Measurements from ENCODE around the gene ZNF132.
A peak's percentile ranks its signal among the peaks of the same experiment; 100 is the strongest.

Gene ZNF132

GRCh38 chr19:58392945-58393724, 46.8 kb downstream of the ZNF132 start:
- peaks cover 64 to 76% of the 10 kb centered on the region in 2 experiments for H3K36me3 ChIP-seq (ENCODE audit: control insufficient read depth in 2 of 2, insufficient read depth in 1 of 2, low read length in 2 of 2)
- H3K4me1 ChIP-seq (ENCODE audit: control insufficient read depth, insufficient read depth, low read length), result peaks cover 3% of the 10 kb centered on the region; the same call in 1 of the 2 replicates
- ChIA-PET POLR2A (interaction anchor here (1.9 kb wide), 2 partner anchors 15 to 31 kb away, joined by 4 to 9 read pairs; partner anchors contain the start of genes ZNF497 and ZNF584), CTCF (interaction anchor here (1.2 kb wide), 1 partner anchor 126 kb away, joined by 4 read pairs; the partner anchor contains the start of gene ZBTB45)
- H3K27ac ChIP-seq (ENCODE audit: extremely low read depth, low read depth, low read length), result no peak overlapping the region
- H3K4me3 ChIP-seq (ENCODE audit: low read depth, low read length), result no peak overlapping the region
- no peaks in the 10 kb centered on the region for H3K9me3 ChIP-seq (ENCODE audit: control insufficient read depth, insufficient read depth, low read depth, low read length)
- TF ChIP-seq ZNF621 (tag by site-specific recombination; IDR thresholded peaks at IDR 0.05), result no peak
- TF ChIP-seq ZFP69B (tag by site-specific recombination; IDR thresholded peaks at IDR 0.05), result no peak
- no peak for TF ChIP-seq ZNF24 (tag by site-specific recombination; IDR thresholded peaks at IDR 0.05)
- no peak for TF ChIP-seq ZNF623 (tag by site-specific recombination; IDR thresholded peaks at IDR 0.05)
- no peak for TF ChIP-seq ZNF624 (tag by site-specific recombination; IDR thresholded peaks at IDR 0.05)
- TF ChIP-seq ZNF112 (tag by site-specific recombination; IDR thresholded peaks at IDR 0.05), result no peak
- no peak for TF ChIP-seq ZNF335 (tag by site-specific recombination; conservative IDR thresholded peaks at IDR 0.05)
- TF ChIP-seq MYNN (tag by site-specific recombination; IDR thresholded peaks at IDR 0.05; ENCODE audit: borderline replicate concordance), result no peak
- TF ChIP-seq ZNF555 (tag by site-specific recombination; conservative IDR thresholded peaks at IDR 0.05), result no peak
- TF ChIP-seq ZNF544 (tag by site-specific recombination; IDR thresholded peaks at IDR 0.05), result no peak

- Histone ChIP-seq H3K36me3 (ENCODE audit: control insufficient read depth in 2 of 2, insufficient read depth in 1 of 2, low read length in 2 of 2) (peaks cover 50 to 54% of the 10 kb centered on the region in 2 experiments), H3K4me1 (ENCODE audit: control insufficient read depth, insufficient read depth, low read length) (peaks cover 16% of the 10 kb centered on the region), H3K27ac (ENCODE audit: extremely low read depth, low read depth, low read length) (peak overlapping the region; percentile 68; the same call in 1 of the 2 replicates), H3K4me3 (ENCODE audit: low read depth, low read length) (peak overlapping the region; percentile 77), H3K9me3 (ENCODE audit: control insufficient read depth, insufficient read depth, low read depth, low read length) (no peaks in the 10 kb centered on the region)
- POLR2A ChIA-PET, result interaction anchor here (1.6 to 4.2 kb wide), 5 partner anchors 12 to 156 kb away, joined by 4 to 28 read pairs (median 6); partner anchors contain the start of genes TRIM28, ZNF497, ZNF584 and ZSCAN22
- TF ChIP-seq SCRT2 (tag by site-specific recombination; IDR thresholded peaks at IDR 0.05) (peak; percentile 80), ZBTB17 (tag by site-specific recombination; IDR thresholded peaks at IDR 0.05) (peak; percentile 9; the same call in 1 of the 2 replicates), ZNF560 (tag by site-specific recombination; IDR thresholded peaks at IDR 0.05; ENCODE audit: borderline replicate concordance) (no peak)
- CTCF ChIA-PET, result interaction anchor here (0.6 to 0.8 kb wide), 2 partner anchors 81 to 205 kb away, joined by 3 to 5 read pairs; no protein-coding TSS in a partner anchor
Observed at GRCh38 chr19:58388175-58388526, 51.8 kb downstream of the ZNF132 start.

- ChIA-PET POLR2A (interaction anchor here (1.6 to 4.2 kb wide), 6 partner anchors 10 to 156 kb away, joined by 4 to 28 read pairs (median 5); partner anchors contain the start of genes TRIM28, ZNF497, ZNF584 and ZSCAN22), CTCF (interaction anchor here (0.8 kb wide), 1 partner anchor 81 kb away, joined by 3 read pairs; no protein-coding TSS in a partner anchor)
- no peaks in the 10 kb centered on the region for H3K9me3 ChIP-seq (ENCODE audit: control insufficient read depth, insufficient read depth, low read depth, low read length)
- H3K4me3 ChIP-seq (ENCODE audit: low read depth, low read length), result peak overlapping the region; percentile 77
- peaks cover 16% of the 10 kb centered on the region for H3K4me1 ChIP-seq (ENCODE audit: control insufficient read depth, insufficient read depth, low read length)
- TF ChIP-seq HOXC10 (CRISPR knock-in tag; IDR thresholded peaks at IDR 0.05), result 0 out of 2 replicates have a peak, but pooled peaks have one; percentile 76
- TF ChIP-seq ZBTB48 (tag by site-specific recombination; IDR thresholded peaks at IDR 0.05), result no peak
- TF ChIP-seq ZIC2 (tag by site-specific recombination; IDR thresholded peaks at IDR 0.05), result no peak
- TF ChIP-seq EGR2 (tag by site-specific recombination; IDR thresholded peaks at IDR 0.05; ENCODE audit: low read depth), result no peak
- TF ChIP-seq ZNF555 (tag by site-specific recombination; conservative IDR thresholded peaks at IDR 0.05), result no peak
- TF ChIP-seq ZNF350 (tag by site-specific recombination; IDR thresholded peaks at IDR 0.05), result no peak
- TF ChIP-seq ZBTB17 (tag by site-specific recombination; IDR thresholded peaks at IDR 0.05), result peak; percentile 76; the same call in 1 of the 2 replicates
- TF ChIP-seq PBX3 (CRISPR knock-in tag; IDR thresholded peaks at IDR 0.05), result 0 out of 2 replicates have a peak, but pooled peaks have one; percentile 16
- peak; percentile 47; the same call in 1 of the 2 replicates for TF ChIP-seq CTCF (tag by site-specific recombination; IDR thresholded peaks at IDR 0.05)
- peak overlapping the region; percentile 68 for H3K27ac ChIP-seq (ENCODE audit: extremely low read depth, low read depth, low read length)
- H3K36me3 ChIP-seq (ENCODE audit: control insufficient read depth in 2 of 2, insufficient read depth in 1 of 2, low read length in 2 of 2), result peaks cover 45 to 48% of the 10 kb centered on the region in 2 experiments
Observed at GRCh38 chr19:58387338-58388174, 52.4 kb downstream of the ZNF132 start.
